OCI-M1 (cell line): ENCODE data around the gene ZNF891.
A peak's percentile ranks its signal among the peaks of the same experiment; 100 is the strongest.

Experiments
- DNase-seq: peaks from one replicate; lab custom pipeline; 2025; lab: John Stamatoyannopoulos, UW

ZNF891 gene

GRCh38 chr12:133061954-133062353, 68.1 kb downstream of the ZNF891 start:
- no peak for DNase-seq

- DNase-seq, result peak; percentile 30
These were observed 71.6 kb downstream of the ZNF891 start for GRCh38 chr12:133058203-133059113.

GRCh38 chr12:133057446-133057845, 72.6 kb downstream of the ZNF891 start:
- DNase-seq, result no peak
